Colon (tissue), 2 donors: ENCODE results near the gene FCMR.

ENCODE experiments used
- FAIRE-seq: peaks from 2 replicates; lab custom pipeline; 2012; peaks lifted over from hg19 to GRCh38; lab: Jason Lieb, UNC
- donor health status: control.
- donor health status: control.

The FCMR gene

GRCh38 chr1:206899717-206900116 is 22.0 kb downstream of the FCMR start:
- no peak for FAIRE-seq

- no peak for FAIRE-seq
These were observed 22.8 kb downstream of the FCMR start for GRCh38 chr1:206898915-206899431.

GRCh38 chr1:206898089-206898914 is 23.4 kb downstream of the FCMR start:
- no peak for FAIRE-seq

- FAIRE-seq = no peak
These were observed 24.6 kb downstream of the FCMR start, which contains the start of gene IL24 for GRCh38 chr1:206897175-206897574. TSS of gene IL24 (plus strand) at chr1:206897443. CDS start at chr1:206897833, 390 bp downstream.

- no peak for FAIRE-seq
These were observed 25.5 kb downstream of the FCMR start for GRCh38 chr1:206896261-206896660.

- no peak for FAIRE-seq
These were observed 25.9 kb downstream of the FCMR start for GRCh38 chr1:206895837-206896242.

- no peak for FAIRE-seq
These were observed 26.4 kb downstream of the FCMR start for GRCh38 chr1:206895325-206895724.

GRCh38 chr1:206893380-206893779 is 28.4 kb downstream of the FCMR start:
- FAIRE-seq = no peak

- FAIRE-seq = no peak
These were observed 29.3 kb downstream of the FCMR start for GRCh38 chr1:206892351-206892984.

GRCh38 chr1:206891412-206891811 is 30.3 kb downstream of the FCMR start:
- FAIRE-seq = no peak

GRCh38 chr1:206890125-206891060 is 31.3 kb downstream of the FCMR start:
- no peak for FAIRE-seq

GRCh38 chr1:206887701-206888100 is 34.0 kb downstream of the FCMR start:
- no peak for FAIRE-seq

- no peak for FAIRE-seq
These were observed 34.9 kb downstream of the FCMR start for GRCh38 chr1:206886831-206887230.

GRCh38 chr1:206885341-206886060 is 36.2 kb downstream of the FCMR start:
- no peak for FAIRE-seq

GRCh38 chr1:206883876-206884275 is 37.9 kb downstream of the FCMR start:
- FAIRE-seq = no peak

GRCh38 chr1:206883160-206883559 is 38.6 kb downstream of the FCMR start:
- FAIRE-seq = no peak

- no peak for FAIRE-seq
These were observed 39.2 kb downstream of the FCMR start for GRCh38 chr1:206882555-206882954.

- no peak for FAIRE-seq
These were observed 41.4 kb downstream of the FCMR start for GRCh38 chr1:206880314-206880713.

GRCh38 chr1:206878456-206878855 is 43.3 kb downstream of the FCMR start:
- FAIRE-seq = no peak

- no peak for FAIRE-seq
These were observed 45.9 kb downstream of the FCMR start for GRCh38 chr1:206875752-206876377.

- FAIRE-seq = no peak
These were observed 48.0 kb downstream of the FCMR start for GRCh38 chr1:206873603-206874188.
